Frontal cortex (tissue), 4 donors: ENCODE results near the gene CST9. TPM values are rescaled to one million over a fixed set of nuclear protein-coding genes. Genes with fewer than 3 reads are reported as not detected.
"Not testable (repeated sequence)": the region's sequence is repeated elsewhere in the genome, so short reads cannot be mapped to it uniquely, and the experiment has no call there.

Experiments used
- DNase-seq, 2 donors: peaks; one replicate each; pipeline ENCODE4 v3.0.0; 2012; ENCODE audit warnings: low spot score in 2 of 2
- FAIRE-seq: peaks from 2 replicates; lab custom pipeline; 2012; peaks lifted over from hg19 to GRCh38; lab: Jason Lieb, UNC
- total RNA-seq: library from RNA; depleted of rRNA; stranded (reverse); fragments of >200 nt; gene quantifications from one replicate; pipeline ENCODE4 v1.2.3, GENCODE V29; 2014
- donor health status: control.
- donor health status: control.
- donor health status: control.

The CST9 gene
- total RNA-seq, 1 donor from 2014 or later: not detected

DNA sequence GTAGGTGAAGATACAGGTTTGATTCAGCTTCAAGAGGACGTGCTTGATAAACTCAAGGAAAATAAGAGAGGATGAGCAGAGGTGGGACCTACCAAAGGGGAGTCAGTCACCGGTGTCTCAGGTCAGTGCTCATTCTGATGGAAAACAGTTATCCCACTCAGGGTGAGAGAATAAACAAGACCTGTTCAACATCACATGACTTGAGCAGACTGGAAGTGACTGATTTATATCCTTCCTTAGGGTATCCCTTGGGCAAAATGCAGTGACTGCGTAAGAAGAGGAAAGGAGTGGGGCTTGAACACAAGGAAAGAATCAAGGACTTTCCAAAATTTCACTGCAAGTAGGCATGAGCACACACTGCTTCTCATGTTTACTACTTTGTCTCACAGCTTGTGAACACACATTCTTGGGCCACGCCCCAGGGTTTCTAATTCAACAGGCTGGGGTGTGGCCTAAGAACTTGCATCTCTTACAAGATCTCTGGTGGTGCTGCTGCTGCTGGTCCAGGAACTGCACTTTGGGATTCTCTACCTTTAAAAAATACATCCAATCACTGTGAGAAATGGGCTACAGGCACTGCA lies 20.4 kb upstream of the CST9 start:
- FAIRE-seq: no peak

DNA sequence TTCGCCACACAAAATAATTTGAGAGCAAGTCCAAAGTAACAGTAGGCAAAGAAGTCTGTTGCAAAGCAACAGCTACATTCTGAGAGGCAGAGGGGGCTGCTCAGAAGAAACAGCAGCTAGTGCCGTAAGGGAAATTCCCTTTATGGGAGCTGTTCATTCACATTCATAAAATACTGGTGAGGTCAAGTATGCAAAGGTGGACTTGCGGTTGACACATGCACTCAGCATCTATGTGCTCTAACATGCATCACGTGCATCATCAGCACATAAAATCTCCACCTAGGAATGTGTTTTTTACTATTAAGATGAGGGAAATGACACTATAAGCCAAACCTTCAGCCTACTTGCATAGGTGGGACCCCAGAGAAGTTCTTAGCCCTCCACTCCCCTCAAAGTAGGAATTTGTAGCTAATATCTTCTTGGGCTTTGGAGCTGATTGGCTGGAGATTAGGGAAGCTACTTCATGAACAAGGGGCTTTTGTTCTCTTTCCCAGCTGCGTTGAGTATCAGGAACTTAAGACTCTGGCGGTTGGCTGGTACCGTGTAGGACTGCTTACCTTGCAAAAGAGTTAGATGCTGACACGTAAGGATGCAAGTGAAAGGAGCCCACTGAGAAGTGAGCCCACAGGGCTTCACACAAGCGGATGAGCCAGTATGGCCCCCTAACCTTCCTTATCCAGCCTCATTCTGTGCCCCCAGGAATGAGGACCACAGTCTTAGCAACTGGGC lies 19.7 kb upstream of the CST9 start:
- FAIRE-seq (no peak), DNase-seq (no peak)

More for the DNA sequence above, 20.4 kb upstream of the CST9 start:
- no peak for DNase-seq

DNA sequence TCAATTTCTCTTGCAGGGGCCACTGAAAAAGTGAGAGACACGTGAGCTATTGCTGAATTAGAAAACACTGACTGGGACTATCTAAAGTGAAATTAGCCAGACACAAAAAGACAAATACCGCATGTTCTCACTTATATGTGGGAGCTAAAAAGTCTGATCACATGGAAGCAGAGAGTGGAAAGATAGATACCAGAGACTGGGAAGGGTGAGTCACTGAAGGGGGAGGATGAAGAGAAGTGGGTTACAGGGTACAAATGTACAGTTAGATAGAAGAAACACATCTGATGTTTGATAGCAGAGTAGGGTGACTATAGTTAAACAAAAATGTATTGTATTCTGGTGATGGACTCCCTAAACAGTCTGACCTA lies 18.6 kb upstream of the CST9 start:
- FAIRE-seq: no peak
- no peak for DNase-seq

DNA sequence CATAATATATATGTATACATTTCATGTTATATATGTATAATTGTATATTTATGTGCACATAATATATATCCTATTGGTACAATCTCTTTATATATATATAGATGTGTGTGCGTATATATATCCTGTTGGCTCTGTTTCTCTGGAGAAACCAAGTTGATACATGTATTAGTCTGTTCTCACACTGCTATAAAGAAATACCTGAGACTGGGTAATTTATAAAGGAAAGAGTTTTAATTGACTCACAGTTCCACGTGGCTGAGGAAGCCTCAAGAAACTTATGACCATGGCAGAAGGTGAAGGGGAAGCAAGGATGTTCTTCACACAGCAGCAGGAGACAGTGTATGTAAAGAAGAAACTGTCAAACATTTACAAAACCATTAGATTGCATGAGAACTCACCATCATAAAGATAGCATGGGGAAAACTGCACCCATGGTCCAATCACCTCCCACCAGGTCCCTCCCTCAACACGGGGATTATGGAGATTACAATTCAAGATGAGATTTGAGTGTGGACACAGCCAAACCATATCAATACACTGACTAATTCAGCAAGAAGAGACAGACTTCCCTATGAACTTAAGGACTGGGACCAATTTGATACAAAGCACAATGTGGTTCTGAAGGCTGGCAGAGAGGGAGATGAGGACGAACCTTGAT lies 18.1 kb upstream of the CST9 start:
- no peak for FAIRE-seq

DNA sequence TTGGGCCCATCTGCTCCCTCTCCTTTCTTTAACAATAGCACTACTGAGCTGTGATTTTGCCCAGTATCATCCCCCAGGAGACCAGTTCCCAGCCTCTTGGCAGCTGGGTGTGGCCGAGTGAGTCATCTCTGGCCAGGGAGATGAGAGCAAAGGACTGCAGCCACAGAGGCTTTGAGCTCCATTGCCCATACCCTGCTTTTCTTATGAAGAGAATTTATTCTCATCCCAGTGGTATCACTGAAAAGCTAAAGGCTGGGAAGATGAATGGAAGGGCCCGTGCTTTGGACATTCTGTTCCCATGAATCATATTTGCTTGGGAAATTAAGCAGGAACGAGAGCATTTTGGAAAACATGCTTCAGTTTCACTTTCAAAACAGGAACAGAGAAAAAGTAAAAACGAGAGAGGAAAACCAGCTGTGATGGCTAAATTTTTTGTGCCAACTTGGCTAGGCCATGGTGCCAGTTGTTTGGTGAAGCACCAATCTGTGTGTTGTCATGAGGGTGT lies 17.2 kb upstream of the CST9 start:
- DNase-seq (peak in 1 of 2 donors; percentile 52), FAIRE-seq (no peak)

More for the DNA sequence above, 18.1 kb upstream of the CST9 start:
- DNase-seq: no peak

DNA sequence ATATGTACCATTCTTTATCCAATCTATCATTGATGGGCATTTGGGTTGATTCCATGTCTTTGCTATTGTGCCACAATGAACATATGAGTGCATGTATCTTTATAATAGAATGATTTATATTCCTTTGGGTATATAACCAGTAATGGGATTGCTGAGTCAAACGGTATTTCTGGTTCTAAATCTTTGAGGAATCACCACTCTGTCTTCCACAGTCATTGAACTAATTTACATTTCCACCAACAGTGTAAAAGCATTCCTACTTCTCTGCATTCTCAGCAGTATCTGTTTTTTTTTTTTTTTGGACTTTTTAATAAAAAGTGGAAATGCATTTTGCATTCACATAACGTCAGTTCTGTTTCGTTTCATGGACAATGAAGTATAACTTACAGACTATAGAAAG lies 16.7 kb upstream of the CST9 start:
- FAIRE-seq, DNase-seq: not testable (repeated sequence)

DNA sequence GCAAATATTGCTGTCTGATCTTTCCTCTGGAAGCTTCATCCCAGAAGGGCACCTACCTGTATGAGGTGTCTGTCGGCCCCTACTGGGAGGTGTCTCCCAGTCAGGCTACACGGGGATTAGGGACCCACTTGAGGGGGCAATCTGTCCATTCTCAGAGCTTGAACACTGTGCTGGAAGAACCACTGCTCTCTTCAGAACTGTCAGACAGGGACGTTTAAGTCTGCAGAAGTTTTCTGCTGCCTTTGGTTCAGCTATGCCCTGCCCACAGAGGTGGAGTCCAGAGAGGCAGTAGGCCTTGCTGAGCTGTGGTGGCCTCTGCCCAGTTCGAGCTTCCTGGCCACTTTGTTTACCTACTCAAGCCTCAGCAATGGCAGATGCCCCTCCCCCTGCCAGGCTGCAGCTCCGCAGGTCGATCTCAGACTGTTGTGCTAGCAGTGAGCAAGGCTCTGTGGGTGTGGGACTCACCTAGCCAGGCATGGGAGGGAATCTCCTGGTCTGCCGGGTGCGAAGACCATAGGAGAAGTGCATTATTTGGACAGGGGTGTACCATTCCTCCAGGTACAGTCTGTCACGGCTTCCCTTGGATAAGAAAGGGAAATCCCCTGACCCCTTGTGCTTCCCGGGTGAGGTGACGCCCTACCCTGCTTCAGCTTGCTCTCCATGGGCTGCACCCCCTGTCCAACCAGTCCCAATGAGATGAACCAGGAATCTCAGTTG lies 15.1 kb upstream of the CST9 start:
- not testable (repeated sequence) for DNase-seq, FAIRE-seq

DNA sequence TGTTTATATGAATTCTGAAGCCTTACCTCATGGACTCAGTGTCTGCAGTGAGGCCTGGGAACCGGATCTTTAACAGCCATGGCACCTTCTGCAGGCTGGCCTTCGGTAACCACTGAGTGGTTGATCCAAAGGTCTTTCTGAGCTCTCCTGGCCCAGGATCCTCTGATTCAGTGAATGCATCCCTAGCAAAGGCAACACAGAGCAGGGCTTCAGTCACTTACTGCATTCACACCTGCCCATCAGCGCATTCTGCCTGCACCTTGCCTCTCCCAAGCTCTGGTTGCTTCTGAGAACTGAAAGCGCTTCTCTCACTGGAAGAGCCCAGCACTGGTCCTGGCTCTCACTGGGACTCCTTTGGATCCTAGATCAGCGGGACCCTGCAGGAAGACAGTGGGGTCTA lies 8.4 kb upstream of the CST9 start:
- DNase-seq (no peak), FAIRE-seq (no peak)

DNA sequence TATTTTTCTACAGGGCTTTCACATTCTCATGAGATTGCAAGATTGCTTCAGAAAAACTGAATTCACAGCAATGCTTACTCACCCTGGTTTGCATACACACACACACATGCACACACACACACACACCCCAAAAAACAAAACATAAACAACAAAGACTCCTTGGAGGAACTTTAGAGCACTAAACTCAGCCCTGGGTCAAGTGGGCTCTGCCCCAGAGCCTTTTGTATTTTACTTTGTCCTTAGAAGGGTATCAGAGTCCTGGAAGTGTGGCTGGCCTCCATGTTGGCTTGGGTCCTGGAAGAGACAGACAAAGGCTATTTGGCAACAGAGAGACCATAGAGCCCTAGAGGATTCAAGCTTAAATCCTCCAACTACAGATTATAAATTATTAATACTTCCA lies 8.0 kb upstream of the CST9 start:
- DNase-seq: no peak
- no peak for FAIRE-seq

DNA sequence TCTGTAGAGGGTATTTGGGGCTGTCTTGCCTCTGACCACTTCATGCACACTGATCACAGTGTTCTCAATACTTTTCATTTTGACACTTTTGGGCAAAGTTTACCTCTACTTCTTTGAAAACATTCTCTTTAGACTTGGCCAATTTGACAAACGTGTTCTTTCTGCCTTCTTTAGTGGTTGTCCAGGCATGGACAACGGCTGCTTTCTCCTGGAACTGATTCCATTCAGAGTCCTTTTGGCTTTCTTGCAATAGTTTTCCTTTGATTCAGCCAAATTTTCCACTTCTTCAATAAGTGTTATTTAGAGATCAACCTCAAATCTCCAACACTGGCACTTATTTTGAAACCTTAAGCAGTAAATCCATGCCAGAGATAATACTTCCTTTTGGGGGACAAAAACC lies 6.7 kb upstream of the CST9 start:
- FAIRE-seq (no peak), DNase-seq (no peak)

DNA sequence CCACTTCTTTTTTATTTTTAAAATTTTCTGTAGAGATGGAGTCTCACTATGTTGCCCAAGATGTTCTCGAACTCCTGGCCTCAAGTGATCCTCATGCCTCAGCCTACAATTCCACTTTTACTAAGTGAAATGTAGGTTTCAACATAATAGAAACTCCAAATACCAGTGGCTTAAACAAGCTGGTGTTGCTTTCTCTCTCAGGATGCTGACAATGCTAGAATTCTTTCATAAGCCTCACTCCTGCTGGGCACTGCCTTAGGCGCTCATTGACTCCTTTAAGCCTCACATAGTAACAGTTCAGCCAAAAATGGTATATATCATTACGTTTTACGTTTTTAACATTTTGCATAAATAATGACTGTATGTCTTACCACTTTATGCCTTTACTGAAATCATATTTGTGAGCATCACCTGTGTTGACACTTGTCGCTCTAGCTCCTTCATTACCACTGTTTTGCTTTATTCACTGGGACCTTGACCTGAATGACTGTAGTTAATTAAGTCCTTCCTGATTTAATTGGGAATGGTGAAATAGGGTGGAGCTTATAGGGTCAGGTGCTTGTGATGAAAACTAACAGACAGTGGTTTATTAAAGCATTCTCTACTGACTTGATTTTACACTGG lies 3.9 kb upstream of the CST9 start:
- no peak for DNase-seq
- FAIRE-seq: no peak

DNA sequence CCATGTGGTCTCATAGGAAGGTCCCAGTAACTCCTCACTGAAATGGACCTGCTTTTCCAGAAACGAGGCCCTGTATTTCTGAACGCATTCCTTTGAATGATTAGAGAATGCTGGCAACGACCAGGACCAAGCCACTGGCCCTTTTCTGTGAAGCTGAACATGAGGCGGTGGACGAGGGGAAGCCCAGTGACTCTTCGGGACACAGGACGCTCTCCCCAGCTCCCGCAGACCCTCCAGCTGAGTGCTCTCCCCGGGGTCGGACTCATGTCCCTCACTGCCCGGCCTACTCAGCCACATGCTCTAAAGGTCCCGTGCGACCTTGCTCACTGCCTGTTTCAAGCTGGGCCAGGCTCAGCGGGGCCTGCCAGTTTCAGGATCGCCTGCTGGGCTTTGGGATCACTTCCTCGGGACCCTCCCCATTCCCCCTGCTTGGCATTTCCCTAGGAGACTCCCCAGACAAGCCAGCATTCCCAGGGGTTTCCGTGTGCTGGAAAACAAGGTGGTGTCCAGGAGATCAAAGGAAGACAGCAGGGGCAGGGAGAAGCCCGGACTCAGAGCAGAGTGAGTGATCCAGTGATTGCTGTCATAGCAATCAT lies 2.6 kb upstream of the CST9 start:
- FAIRE-seq (no peak), DNase-seq (no peak)

DNA sequence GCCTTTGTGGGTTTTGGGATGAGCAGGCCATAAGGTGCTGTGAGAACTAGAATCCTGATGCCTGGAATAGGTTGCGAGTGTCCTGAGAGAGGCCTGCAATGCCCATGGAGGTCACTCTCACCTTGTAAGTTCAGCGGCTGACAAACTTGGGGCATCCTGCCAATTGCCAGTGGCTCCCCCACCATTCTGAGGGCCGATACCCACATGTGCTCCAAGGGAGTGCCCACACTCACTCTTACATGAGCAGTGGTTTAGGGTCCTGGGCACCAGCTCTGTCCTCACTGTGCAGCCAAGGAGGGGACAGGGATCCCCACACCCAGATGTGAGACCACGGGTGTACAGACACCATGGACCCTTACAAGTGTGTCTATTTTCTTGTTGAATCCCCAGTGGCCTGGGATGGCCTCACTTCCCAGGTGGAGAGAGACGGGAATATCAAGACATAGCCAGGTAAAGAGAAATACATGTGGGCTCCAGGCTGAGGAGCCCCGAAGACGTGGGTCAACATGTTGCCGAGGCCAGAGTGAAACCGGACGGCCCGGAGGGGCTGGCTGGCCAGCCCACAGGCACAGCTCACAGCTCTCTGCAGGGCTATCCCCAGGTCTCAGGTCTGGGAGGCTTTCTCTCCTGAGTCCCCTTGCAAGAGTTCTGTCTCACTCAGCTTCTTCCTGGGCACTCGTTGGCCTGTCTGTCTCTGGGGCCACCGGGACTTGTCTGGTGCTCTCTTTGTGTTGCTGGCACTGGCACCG lies 2.0 kb upstream of the CST9 start:
- DNase-seq (no peak), FAIRE-seq (no peak)

DNA sequence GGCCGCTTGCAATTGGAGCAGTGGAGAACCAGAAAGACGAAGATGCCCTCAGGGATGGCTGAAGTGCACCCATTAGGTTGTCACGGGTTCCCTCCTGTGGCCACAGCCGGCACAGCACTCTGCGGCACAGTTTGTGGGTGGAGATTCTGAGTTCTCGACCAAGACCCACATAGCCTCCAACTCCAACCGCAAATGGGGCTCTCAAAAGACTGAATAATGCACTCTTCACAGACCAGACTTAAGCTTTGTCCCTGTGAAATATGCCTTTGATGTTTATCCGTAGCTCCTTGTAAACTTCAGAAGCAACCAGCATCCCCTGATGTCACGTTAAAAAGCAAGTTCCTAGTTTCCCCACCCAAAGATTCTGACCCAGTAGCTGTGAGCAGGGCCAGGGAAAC lies 934 bp upstream of the CST9 start:
- peak; percentile 39 to 88 for DNase-seq
- FAIRE-seq: no peak

DNA sequence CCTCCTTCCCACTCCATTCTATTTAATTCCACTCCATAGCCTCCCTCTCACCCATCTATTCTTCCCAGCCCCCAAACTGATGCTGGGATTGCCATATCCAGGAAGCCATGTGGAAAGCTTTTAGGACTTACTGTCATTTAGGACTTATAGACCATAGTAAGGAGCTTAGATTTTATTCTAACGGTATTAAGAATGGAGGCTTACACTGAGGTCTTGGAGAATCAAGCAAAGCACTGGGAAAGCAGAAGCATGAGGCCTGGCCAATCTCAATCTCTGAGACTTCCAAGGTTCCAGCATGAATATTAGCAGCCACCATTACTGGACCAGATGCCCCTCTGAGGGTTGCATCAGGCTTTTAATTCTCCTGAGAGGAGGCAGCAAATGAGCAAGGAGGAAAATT lies 1.4 kb downstream of the CST9 start:
- DNase-seq (no peak), FAIRE-seq (no peak)

DNA sequence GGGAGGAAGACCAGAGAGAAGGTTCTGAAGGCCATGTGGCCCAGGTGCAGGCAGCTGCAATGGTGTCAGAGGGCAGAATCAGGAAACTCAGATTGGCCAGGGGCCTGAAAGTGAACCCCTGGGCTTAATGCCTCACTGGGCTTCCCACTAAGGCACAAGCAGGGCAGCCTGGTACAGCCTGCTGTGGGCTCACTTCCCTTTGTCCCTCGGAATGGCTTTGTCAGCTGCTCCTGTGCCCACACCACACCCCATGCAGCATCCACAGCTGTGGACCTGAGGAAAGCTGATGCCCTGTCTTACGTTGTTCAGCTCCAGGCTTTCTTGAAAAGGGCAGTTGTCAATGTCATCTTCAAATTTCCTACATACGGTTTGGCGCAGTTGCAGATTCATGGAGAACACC lies 2.4 kb downstream of the CST9 start:
- FAIRE-seq (no peak), DNase-seq (no peak)

DNA sequence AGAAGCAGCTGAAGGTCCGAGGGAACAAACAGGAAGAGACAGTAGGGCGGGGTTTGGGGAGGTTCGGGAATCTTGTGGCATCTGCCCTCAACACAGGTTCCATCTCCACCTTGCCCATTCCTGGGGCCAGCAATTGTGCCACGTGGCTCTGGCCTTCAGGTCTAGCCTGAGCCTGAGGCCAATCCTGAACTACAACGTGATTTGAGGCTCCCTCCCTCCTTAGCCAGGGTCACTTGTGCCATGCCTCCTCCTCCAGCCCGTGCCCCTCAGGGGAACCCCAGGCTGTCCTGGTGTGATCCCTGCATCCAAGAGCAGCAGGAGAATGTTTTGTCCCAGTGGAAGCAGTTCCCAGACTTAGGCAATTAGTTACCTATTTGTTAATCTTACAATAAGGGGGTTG lies 3.0 kb downstream of the CST9 start:
- DNase-seq (no peak), FAIRE-seq (no peak)

DNA sequence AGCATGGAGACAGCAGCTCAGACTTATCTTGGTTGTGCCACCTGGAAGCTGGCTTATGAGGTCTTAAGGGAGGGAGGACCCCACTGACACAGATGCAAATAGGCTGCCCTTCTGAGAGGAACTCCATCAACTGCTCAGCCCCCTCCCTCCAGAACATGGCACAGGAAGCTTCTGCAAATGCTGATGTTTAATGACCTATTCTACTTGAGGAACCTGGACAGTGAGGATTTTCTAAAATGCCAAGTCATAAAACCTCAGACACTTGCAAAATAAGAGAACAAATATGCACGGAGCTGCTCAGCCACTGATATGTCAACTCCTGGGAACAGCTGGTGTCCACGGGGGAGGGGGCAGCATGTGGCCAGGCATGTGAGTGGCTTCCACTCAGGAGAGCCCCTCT lies 3.5 kb downstream of the CST9 start:
- FAIRE-seq (no peak), DNase-seq (no peak)

DNA sequence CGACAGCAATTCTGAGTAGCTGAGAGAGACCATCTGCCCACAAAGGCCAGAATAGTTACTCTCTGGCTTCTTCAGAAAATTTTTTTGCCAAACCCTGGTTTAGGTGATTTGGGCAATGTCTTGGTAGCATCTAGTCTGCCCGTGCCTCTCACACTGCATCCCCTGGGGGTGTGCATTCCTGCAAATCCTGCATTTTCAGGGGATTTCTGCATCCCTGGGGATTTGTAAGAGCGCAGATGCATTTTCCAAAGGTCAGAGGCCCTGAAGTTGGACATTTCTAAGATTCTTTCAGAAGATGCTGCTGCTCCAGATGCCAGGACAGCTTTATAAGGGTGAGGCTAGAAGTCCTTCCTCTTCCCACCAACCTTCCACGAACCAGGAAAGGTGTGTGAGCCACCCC lies 4.0 kb downstream of the CST9 start:
- FAIRE-seq: no peak
- DNase-seq: no peak
